ENCODE measurements around the gene PAX5.

DNA sequence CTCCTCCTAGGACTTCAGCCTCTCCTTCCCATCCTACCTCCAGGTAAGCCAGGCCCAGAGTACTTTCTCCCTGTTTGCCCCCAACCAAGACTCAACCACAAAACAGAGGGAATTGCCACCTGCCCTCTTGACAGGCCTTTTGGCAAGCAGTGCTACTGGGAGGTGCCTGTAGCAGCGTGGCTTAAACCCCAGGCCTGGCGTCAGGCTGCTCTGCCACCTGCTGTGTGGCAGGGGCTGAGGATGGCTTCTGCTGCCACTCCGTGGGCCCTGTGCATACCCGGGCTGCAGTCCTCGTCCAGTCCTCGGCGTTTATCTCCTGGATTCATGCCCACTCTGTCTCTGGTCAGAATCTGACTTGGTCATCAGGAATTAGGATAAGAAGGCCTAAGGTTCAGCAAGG, 163.1 kb downstream of the PAX5 start:
- TF ChIP-seq MEF2A (IDR thresholded peaks at IDR 0.05; ENCODE audit: borderline replicate concordance, low read depth) (no peak), YY1 (IDR thresholded peaks at IDR 0.05; ENCODE audit: low read depth) (no peak)
- TF ChIP-seq, protein P1, sequence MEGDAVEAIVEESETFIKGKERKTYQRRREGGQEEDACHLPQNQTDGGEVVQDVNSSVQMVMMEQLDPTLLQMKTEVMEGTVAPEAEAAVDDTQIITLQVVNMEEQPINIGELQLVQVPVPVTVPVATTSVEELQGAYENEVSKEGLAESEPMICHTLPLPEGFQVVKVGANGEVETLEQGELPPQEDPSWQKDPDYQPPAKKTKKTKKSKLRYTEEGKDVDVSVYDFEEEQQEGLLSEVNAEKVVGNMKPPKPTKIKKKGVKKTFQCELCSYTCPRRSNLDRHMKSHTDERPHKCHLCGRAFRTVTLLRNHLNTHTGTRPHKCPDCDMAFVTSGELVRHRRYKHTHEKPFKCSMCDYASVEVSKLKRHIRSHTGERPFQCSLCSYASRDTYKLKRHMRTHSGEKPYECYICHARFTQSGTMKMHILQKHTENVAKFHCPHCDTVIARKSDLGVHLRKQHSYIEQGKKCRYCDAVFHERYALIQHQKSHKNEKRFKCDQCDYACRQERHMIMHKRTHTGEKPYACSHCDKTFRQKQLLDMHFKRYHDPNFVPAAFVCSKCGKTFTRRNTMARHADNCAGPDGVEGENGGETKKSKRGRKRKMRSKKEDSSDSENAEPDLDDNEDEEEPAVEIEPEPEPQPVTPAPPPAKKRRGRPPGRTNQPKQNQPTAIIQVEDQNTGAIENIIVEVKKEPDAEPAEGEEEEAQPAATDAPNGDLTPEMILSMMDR (IDR thresholded peaks at IDR 0.05): no peak
